GM19328 (cell line): ENCODE data around the gene AGO3.
"Not testable (repeated sequence)": the region's sequence is repeated elsewhere in the genome, so short reads cannot be mapped to it uniquely, and the experiment has no call there.

Source experiments
- ATAC-seq: cut with Tn5 transposase; IDR thresholded peaks from one replicate; pipeline ENCODE4 v1.9.1; 2021; ENCODE audit warnings: mild to moderate bottlenecking, moderate library complexity; ENCODE audit not compliant: unreplicated experiment

AGO3 gene

GRCh38 chr1:36006941-36007500 is 76.1 kb downstream of the AGO3 start:
- no peak for ATAC-seq

DNA sequence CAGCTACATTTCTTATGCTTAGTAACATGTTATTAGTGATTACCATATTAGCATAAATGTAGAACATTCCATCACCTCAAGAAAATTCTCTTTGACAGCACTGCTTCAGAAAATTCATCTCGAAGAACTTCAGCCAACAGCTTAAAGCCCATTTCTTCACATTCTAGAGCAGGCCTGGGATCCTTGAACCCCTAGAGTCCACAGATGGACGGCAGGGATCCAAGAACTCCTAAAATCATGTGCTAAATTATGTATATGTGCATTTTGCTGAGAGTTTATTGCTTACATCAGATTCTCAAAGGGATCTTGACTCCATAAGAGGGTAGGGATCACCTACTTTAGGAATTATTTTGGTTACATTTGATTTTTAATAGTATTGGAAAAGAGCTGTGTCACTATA is 76.8 kb downstream of the AGO3 start:
- ATAC-seq = no peak

- no peak for ATAC-seq
These were observed 77.8 kb downstream of the AGO3 start for GRCh38 chr1:36008546-36009197.

- ATAC-seq = no peak
These were observed 83.9 kb downstream of the AGO3 start for GRCh38 chr1:36014722-36015220.

GRCh38 chr1:36016686-36017085 is 85.8 kb downstream of the AGO3 start:
- no peak for ATAC-seq

GRCh38 chr1:36023098-36023769 is 92.3 kb downstream of the AGO3 start:
- ATAC-seq = no peak

DNA sequence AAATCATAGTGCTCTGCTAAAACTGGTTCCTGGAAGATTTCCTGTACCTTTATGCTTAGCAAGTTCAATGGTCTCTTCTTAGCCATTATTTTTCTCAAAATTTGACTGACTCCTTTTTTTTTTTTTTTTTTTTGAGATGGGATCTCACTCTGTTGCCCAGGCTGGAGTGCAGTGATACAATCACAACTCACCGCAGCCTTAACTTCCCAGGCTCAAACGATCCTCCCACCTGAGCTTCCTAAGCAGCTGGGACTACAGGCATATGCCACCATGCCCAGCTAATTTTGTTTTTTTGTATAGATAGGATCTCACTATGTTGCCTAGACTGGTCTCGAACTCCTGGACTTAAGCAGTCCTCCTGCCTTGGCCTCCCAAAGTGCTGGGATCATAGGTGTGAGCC is 93.1 kb downstream of the AGO3 start:
- ATAC-seq = not testable (repeated sequence)

GRCh38 chr1:36024847-36025246 is 93.9 kb downstream of the AGO3 start:
- no peak for ATAC-seq

DNA sequence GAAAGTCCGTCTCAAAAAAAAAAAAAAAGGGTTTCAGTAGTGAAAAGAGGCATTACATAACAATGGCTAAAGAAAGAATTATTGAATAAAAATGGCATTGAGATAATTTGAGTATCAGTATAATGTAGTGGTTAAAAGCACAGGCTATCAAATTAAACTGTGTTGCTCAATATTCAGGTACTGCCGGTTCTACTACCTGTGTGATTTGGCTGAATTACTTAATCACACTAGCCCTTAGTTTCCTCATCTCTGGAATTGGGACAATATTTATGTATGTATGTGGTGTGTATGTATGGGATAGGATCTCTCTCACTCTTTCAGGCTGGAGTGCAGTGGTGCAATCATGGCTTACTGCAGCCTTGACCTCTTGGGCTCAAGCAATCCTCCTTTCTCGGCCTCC is 96.9 kb downstream of the AGO3 start:
- no peak for ATAC-seq

DNA sequence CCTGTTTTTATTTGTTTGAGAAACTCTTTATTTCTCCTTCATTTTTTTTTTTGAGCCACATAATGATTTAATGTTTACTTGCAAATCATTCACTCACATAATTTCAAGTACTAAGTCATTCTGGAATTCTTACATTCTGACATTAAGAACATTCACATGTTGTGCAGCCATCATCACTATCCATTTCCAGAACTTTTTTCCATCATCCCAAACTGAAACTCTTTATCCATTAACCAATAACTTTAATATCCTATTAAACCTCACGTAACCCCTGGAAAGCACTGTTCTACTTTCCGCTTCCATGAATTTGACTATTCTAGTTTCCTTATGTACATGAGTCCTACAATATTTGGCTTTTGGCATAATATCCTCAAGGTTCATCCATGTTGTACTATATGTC is 100.5 kb downstream of the AGO3 start:
- no peak for ATAC-seq

GRCh38 chr1:36034692-36035091 is 103.8 kb downstream of the AGO3 start:
- ATAC-seq = no peak

GRCh38 chr1:36035154-36035553 is 104.2 kb downstream of the AGO3 start:
- ATAC-seq = no peak

DNA sequence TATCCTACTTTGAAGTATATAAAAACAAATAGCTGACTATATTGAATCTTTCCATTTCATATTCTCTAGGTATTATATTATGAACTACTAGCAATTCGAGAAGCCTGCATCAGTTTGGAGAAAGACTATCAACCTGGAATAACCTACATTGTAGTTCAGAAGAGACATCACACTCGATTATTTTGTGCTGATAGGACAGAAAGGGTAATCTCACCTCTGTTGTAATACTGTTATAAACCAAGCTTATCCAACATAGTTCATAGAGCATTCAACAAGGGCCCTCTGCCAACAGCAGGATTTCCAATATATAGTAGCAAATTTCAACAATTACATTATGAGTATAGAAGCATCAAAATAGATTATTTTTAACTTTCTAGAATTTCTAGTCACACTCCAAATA is 109.3 kb downstream of the AGO3 start:
- no peak for ATAC-seq

DNA sequence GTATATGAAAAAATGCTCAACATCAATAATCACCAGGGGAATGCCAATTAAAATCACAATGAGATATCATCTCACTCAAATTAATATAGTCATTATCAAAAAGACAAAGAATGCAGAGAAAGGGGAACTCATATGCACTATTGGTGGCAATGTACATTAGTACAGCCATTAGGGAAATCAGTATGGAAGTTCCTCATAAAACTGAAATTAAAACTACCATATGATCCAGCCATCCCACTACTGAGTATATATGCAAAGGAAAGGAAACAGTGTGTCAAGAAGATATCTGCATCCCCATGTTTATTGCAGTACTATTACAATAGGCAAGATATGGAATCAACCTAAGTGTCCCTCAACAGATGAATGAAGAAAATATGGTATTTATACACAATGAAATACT is 120.9 kb downstream of the AGO3 start:
- no peak for ATAC-seq

DNA sequence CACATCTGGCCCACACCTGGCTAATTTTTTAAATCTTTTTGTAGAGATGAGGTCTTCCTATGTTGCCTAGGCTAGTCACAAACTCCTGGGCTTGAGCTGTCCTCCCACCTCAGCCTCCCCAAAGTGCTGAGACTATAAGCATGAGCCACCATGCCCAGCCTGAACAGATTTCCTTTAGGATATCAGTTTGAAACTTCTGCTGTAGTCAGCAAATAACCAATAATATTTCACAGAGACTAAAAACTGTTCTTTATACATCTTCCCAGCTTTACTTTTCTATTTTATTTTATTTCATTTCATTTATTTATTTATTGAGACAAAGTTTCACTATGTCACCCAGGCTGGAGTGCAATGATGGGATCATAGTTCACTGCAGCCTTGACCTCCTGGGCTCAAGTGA is 123.1 kb downstream of the AGO3 start:
- ATAC-seq = no peak

DNA sequence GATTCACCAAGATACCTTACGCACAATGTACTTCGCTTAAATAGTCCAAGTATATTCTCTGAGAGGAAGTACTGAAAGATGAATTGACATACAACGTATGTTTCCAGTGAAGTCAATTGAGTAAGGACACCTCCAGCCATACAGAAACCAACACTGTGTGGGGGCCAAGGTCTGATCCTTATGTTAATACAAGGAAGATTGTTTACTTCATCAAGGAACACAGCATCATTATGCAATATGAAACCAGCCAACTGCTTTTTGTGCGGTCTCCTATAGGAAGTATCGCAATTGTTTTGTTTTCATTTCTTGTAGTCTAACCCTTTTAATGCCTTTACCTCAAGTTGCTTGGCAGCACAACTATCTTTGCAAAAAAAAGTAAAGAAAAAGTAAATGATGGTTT is 124.8 kb downstream of the AGO3 start:
- no peak for ATAC-seq

DNA sequence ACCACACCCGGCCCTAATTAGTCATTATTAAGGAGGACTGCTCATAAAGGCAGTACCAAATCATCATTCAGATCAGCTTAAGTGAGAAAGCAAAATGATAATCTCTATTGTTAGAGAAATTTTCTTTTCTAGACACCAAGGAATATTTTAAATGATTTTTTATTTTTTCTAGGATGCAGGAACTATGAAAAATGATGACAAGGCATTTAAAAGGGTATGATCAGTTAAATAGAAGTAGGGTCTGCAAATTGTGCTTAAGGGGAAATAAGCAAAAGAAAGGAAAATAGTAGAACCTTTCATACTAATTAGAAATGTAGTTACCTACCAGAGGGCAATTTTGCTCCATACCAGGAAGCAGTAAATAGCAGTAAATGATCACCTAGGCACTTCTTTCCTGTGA is 131.4 kb downstream of the AGO3 start:
- no peak for ATAC-seq

DNA sequence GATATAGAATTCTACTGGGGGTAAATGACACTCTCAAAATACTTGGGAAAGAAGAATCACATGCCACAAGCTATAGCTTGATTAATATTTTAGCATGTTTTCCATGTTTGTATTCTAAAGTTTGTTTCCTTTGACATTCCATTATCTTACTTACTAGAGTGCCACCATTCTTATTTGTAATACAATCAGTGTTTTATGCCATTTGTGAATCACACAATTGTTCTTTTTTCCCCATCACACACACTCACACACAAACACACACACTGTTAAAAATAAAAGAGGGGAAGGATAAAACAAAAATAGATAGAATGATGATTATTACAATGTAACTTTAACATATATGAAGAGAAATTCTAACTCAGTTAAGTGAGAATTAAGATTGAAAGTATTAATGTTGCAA is 137.0 kb downstream of the AGO3 start:
- ATAC-seq = no peak

DNA sequence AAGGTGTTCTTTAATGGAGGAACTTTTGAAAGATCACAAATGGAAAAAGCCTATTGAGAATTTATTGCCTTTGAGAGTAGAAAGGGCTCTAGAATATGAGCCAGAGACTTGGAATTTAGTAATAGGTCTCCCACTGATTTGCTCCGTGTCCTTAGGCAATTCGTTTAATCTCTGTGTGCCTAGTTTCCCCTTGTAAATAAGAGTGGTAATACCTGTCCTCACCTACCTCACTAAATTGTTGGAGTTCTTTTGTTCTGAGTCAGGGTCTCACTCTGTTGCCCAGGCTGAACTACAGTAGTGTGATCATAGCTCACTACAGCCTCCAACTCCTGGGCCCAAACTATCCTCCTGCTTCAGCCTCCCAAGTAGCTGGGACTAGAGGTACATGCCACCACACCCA is 138.0 kb downstream of the AGO3 start:
- ATAC-seq = no peak

DNA sequence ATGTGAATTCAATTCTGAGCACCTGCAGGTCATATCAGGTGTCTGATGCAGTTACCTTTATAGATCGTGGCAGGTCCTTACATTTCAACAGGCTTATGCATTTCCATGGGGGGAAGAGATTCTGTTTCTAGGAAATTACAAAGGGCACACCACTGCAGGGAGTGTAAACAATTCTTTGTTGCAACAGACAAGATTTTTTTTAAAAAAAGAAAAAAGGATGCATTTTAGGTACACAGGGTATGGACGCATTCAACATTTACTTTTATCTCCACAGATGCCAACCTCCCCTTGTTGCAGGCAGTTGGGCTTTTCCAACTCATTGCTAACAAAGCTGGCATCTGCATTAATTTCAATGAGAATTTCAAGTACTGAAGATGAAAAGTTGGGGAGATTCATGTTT is 139.4 kb downstream of the AGO3 start:
- no peak for ATAC-seq

DNA sequence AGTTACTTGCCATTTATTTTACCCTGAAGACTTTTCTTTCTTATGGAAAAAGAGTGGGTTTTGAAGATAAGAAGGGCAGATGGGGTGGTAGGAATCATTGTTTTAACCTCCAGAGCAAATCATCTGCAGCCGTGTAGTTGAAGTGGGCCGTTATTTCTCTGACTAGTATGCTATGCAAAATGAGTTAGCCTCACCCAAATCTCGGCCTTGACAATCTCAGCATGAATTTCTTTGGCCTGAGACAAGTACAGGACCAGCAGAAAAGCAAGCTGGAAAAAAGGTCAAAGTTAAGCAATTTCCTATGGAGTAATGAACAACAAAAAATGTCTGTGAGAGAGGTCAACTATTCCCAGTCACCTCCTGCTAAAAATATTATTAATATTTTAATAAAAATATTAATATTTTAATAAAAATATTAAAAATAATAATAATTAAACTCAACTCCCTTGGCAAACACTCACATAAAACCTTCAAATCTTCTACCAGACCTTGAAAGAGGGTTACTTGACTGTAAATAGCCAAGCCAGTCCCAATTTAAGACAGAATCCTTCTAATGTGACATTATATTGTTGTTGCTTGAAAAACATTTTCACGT is 146.2 kb downstream of the AGO3 start:
- ATAC-seq = no peak

GRCh38 chr1:36080236-36080635 is 149.3 kb downstream of the AGO3 start:
- no peak for ATAC-seq
